GM18868 (cell line): ENCODE results near the gene CTNNBL1.

Experiments
- ATAC-seq: cut with Tn5 transposase; IDR thresholded peaks from one replicate; pipeline ENCODE4 v1.9.1; 2021; ENCODE audit warnings: mild to moderate bottlenecking, moderate library complexity; ENCODE audit not compliant: unreplicated experiment

The CTNNBL1 gene

DNA sequence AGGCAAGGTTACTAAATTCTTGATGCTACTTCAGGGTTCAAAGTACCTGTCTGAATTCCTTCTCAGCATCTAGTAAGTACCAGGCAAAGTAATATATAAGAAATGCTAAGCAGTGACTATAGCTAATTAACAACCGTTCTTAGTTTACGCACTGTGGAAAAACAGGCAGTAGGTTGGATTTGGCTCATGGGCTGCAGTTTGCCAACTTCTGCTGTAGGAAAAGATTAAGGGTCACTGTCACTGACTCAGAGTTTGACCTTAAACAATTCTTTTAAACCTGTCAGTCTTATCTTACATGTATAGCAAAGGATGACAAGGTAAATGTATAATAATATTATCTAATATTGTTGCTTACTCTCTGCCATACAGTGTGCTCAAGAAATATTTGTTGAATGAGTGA, 42.3 kb downstream of the CTNNBL1 start:
- ATAC-seq, result no peak

DNA sequence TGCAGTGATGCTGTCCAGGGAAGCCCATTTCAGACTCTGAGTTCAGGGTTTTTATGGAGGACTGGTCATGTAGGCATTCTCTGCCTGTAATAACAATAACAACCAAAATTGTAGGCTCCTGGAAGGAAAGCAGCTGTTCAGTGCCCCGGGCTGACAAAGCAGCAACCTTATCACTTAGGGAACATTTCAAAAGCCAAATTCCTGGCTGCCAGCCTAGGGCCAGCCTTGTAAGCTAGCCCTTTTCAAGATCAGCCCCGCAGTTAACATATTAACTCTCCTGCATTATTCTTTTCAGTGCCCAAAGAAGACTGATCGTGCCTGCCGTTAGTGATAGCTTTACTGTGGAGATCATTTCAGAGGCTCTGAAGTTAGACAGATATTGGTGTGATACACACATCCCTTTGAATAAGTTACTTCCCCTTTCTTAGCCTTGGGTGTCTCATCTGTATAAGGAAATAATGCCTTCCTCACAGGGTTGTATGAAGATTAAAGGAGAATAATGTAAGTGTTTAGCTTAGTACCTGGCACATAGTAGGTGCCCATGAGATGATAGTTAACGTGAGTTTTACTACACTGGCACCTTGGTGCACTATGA, 44.1 kb downstream of the CTNNBL1 start:
- ATAC-seq, result no peak

DNA sequence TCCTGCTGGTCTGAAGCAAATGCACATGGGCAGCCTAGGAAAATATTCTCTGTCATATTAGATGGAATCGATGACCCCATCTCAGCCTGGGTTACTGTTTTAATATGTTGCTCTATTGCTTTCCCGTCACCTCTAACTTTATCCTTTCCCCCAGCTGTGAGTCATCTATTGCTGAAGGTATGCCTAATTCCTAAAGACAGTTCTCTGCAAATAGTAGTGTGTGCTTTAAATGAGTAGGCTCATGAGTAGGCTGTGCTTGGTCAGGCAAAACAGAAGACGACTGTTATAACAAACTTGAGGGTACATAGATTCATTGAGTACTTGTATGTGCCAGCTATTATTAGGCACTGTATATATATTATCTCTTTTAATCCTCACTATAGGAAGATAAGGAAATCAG, 47.2 kb downstream of the CTNNBL1 start:
- ATAC-seq, result no peak

GRCh38 chr20:37741570-37741969, 47.7 kb downstream of the CTNNBL1 start:
- ATAC-seq, result no peak

DNA sequence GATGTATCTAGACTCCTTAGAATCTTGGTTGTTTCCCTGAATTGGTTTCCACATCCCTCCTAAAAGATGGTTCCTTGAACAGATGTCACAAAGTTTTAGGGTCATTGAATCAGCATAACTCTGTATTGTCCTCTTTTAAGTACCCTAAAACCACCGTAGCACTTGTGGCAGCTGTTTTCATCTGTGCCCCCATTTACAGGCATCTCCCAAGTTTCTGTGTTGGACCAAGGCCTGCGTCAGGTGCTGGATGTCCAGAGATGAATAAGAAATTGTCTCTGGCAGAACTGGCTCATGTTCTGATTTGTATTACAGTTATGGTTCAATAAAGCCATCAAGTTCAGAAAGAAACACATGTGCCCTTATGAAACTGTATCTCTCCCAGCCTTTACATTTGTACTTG, 48.3 kb downstream of the CTNNBL1 start:
- no peak for ATAC-seq

DNA sequence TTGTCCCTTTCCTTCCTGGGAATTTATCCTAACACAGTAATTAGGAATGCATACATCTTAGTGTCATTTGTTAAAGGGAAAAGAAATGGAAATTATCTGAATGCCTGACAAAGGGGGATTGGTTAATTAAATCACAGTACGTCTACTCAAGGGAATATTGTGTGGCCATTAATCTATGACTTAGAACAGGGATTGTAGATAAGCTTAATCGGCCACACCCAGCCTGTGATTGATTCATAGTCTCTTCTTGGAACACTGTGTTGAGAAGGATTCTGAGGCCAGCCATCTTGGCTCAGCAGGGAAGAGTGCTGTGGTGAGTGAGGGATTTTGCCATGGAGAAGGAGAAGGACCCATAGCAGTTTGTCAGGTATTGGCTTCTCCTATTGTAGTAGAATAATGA, 50.5 kb downstream of the CTNNBL1 start:
- no peak for ATAC-seq

GRCh38 chr20:37745553-37745952, 51.7 kb downstream of the CTNNBL1 start:
- ATAC-seq, result no peak

- no peak for ATAC-seq
These were observed 54.2 kb downstream of the CTNNBL1 start for GRCh38 chr20:37748015-37748414.

DNA sequence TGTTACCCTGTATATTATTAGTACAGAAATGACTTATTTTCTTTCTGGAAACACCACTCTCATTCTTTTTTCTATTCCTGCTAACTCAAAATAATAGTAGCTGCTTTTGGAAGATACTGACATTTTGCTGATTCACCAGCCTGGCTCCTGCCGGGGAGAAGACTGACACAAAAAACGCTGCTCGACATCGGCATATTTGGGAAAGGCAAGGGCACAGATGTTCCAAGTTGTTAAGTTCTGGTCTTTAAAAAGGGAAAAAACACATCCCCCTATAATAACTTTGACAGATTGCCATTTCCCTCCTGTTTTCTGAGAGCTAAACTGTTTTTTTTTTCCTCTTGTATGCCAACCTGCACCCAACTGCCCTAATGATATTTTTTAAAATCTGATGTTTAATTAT, 55.4 kb downstream of the CTNNBL1 start:
- ATAC-seq, result no peak

DNA sequence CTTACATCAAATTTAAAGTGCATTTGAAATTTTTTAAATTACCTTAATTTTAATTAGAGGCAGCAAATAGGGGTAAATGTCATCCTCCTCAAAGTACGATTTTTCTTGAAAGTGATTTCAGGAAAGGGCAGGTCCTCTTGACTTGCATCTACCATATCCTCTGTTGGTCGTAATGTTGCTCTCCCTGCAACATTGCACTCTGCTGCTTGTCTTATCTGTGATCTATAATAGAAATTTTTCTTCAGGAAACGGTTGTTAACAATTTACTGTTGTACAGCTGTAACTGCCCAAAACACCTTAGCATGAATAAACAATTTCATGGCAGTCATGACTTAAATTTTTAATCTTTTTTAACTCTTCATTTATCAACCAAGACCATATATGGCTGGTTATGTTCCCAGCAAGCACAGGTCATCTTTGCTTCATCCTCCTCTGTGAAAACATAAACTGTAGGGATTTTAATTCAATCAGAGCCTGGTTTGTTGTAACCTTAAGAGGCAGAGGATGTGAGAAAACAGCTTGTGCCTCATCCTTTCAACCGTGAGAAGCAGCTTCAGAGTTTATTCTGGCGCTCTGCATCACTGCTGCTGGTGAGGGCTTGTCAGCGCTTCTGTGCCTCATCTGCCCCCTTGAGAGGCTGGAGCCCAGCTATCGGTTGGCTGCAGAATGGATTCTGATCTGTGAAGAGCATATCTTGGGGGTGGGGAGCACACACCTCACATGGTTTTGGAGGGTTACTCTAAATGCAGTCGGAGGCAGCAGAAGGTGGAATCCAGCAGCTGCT, 56.0 kb downstream of the CTNNBL1 start:
- no peak for ATAC-seq

- ATAC-seq, result no peak
These were observed 61.8 kb downstream of the CTNNBL1 start for GRCh38 chr20:37755665-37756064.

- ATAC-seq, result no peak
These were observed 62.4 kb downstream of the CTNNBL1 start for GRCh38 chr20:37756234-37756633.

GRCh38 chr20:37757550-37757949, 63.7 kb downstream of the CTNNBL1 start:
- ATAC-seq, result no peak

- no peak for ATAC-seq
These were observed 64.5 kb downstream of the CTNNBL1 start for GRCh38 chr20:37758332-37758731.

DNA sequence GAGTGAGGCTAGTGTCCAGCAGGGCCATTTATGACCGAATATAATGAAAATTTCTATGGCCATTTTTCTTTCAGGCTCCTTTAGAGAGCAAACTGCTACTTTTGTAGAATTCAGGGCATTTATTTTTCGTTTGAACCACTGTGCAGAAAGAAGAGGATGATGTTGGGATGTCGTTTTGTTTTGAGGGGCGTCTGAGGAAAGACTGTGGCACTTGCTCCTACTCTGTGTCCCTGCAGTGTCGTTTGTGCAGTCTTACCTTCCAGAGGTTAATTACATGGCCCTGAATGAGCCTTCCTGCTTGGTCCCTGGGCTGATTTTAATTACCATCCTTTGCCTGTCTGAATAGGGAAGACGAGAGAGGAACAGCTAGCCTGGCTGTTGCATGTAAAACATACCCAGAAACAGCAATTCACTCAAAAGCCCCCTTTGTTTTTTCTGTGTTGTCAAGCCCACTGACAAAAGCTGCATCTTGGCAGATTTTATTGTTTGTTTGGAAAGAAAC, 65.3 kb downstream of the CTNNBL1 start:
- no peak for ATAC-seq

GRCh38 chr20:37759761-37760209, 66.0 kb downstream of the CTNNBL1 start:
- no peak for ATAC-seq

GRCh38 chr20:37760322-37760721, 66.5 kb downstream of the CTNNBL1 start:
- no peak for ATAC-seq

- no peak for ATAC-seq
These were observed 69.1 kb downstream of the CTNNBL1 start for GRCh38 chr20:37762716-37763485.

GRCh38 chr20:37764333-37764935, 70.6 kb downstream of the CTNNBL1 start:
- no peak for ATAC-seq

DNA sequence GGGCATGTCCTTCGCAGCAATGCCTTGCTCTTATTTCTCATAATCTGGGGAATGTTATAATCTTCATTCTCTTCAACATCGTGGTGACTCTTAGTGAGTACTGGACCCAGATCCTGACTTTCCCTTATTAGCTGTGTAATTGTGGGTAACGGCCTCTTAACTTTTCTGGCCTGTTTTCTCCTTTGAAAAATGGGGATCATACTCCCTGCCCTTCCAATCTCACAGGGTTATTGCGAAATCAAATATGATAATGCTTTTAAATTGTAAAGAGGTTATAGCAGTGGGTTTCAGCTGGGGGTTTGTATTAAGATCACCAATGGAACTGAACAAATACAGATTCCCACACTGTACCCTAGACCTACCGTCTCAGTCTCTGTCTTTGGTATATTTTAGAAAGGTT, 77.1 kb downstream of the CTNNBL1 start:
- ATAC-seq, result no peak

DNA sequence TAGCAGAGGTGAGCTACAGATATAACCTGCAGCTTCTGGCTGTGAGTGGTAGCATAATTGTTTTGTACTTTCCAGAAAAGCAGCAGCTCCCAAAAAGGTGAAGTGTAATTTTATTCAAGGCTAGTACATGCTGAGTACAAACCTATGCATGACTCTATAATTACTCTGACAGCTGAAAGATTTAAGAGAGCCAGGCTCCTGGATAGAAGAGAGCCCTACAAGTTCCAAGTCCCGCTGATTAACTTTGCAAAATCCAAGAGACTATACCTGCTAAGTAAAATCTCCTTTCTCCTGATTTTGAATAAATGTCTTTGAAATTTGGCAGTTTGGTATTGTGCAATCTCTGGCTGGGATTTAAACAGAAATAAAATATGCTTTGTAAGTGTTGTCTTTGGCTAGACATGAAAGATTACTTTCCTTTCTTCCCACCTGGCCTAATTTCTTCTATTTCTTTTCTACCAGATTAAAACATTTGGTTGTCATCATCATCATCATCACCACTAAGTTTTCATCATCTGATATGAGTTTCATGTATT, 79.5 kb downstream of the CTNNBL1 start:
- no peak for ATAC-seq
